Smooth muscle cell (in vitro differentiated cells): ENCODE measurements around the gene INPP5E. TPM values are rescaled to one million over a fixed set of nuclear protein-coding genes. Genes with fewer than 3 reads are reported as not detected.

Experiments used
- DNase-seq: peaks from one replicate; lab custom pipeline; 2025; ENCODE audit not compliant: unreplicated experiment; lab: John Stamatoyannopoulos, UW
- H2AFZ ChIP-seq: fragments of 200-600 bp; sonication (generic); 2 replicates; pipeline ENCODE4 v1.6.0; 2016; ENCODE audit warnings: antibody characterized with exemption, low read depth, mild to moderate bottlenecking
- H3F3A ChIP-seq: fragments of 200-600 bp; sonication (generic); 2 replicates; pipeline ENCODE4 v1.6.0; 2017; ENCODE audit warnings: antibody characterized with exemption, low read depth
- H3K27ac ChIP-seq: fragments of 200-600 bp; sonication (generic); 2 replicates; pipeline ENCODE4 v1.5.1; 2016; ENCODE audit warnings: low read depth, mild to moderate bottlenecking
- H3K27me3 ChIP-seq: fragments of 200-600 bp; sonication (generic); 2 replicates; pipeline ENCODE4 v1.6.1; 2016; ENCODE audit warnings: low read depth, mild to moderate bottlenecking
- H3K36me3 ChIP-seq: fragments of 200-600 bp; sonication (generic); 2 replicates; pipeline ENCODE4 v1.5.1; 2016; ENCODE audit warnings: low read depth
- H3K4me1 ChIP-seq: fragments of 200-600 bp; sonication (generic); 2 replicates; pipeline ENCODE4 v1.5.1; 2016; ENCODE audit warnings: low read depth
- H3K4me2 ChIP-seq: fragments of 200-600 bp; sonication (generic); 2 replicates; pipeline ENCODE4 v1.6.0; 2016; ENCODE audit warnings: mild to moderate bottlenecking
- H3K4me3 ChIP-seq: fragments of 200-600 bp; sonication (generic); 2 replicates; pipeline ENCODE4 v1.5.1; 2016; ENCODE audit warnings: mild to moderate bottlenecking
- H3K79me2 ChIP-seq: fragments of 200-600 bp; sonication (generic); 2 replicates; pipeline ENCODE4 v1.6.0; 2016; ENCODE audit warnings: low read depth, mild to moderate bottlenecking
- H3K9ac ChIP-seq: fragments of 200-600 bp; sonication (generic); 2 replicates; pipeline ENCODE4 v1.6.0; 2016; ENCODE audit warnings: low read depth
- H3K9me3 ChIP-seq: fragments of 200-600 bp; sonication (generic); replicated peaks from 2 replicates; pipeline ENCODE4 v1.5.1; 2016; ENCODE audit warnings: low read depth
- H4K20me1 ChIP-seq: fragments of 200-600 bp; sonication (generic); 2 replicates; pipeline ENCODE4 v1.6.0; 2016; ENCODE audit warnings: low read depth
- WGBS: methylation state at CpG from one replicate; pipeline ENCODE4 v1.1.7; 2016; ENCODE audit warnings: low lambda C conversion rate; 5-methylcytosine and 5-hydroxymethylcytosine counted together
- polyA plus RNA-seq: library from polyadenylated mRNA; unstranded; fragments of >200 nt; fragmentation: Nextera tagmentation; extraction: Ambion mirVana; gene quantifications from 2 replicates; pipeline ENCODE4 v1.2.1, GENCODE V29; 2016
- total RNA-seq: library from RNA; depleted of rRNA; stranded (reverse); fragments of >200 nt; gene quantifications from 2 replicates; pipeline ENCODE4 v1.2.3, GENCODE V29; 2014
- TF ChIP-seq, protein P1 (sequence below): fragments of 200-600 bp; sonication (generic); IDR thresholded peaks from 2 replicates; pipeline ENCODE4 v1.5.1; 2017; ENCODE audit warnings: borderline replicate concordance, mild to moderate bottlenecking, antibody characterized with exemption; ENCODE audit not compliant: insufficient read depth, poor library complexity, severe bottlenecking

Gene INPP5E
- total and polyA plus RNA-seq, 2 experiments from 2014 or later = 2.8 to 7.7 TPM

DNA sequence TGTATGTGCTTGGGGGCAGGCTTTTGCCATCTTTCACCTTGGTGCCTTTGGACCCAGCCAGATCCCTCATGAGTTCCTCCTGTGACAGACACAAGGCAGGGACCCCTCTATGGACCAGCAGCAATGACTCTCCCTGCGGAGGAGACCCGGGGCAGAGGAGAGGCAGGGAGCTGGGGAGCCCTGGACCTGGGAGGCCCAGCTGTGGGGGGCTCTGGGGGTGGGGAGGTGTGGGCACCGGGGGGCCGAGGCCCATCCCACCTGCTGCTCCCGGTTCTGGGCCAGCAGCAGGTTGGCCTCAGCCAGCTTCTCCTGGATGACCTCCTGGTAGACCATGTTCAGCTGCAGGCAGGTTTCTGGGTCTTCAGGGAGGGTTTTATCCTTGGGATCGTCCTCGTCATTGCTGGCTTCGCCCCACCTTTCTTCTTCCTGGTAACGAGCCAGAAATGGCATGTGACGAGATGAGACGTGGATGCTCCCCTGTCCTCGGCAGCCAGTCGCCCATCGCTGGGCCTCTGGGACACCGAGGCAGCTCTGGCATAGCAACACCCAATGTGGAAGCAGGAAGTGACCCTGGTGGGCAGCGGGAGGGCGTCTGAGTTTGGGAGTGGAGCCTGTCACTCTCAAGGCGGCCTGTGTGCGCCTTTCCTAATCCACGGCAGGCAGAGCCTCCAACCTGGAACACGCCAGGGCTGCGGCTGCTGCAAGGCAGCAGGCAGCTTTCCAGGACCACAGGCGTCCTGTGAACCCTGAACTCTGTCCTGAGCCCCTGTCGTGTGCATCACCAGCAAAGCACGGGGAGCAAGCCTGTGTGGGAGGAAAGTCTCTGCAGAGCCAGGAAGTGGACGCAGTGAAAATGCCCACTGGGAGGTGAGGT, 44.1 kb downstream of the INPP5E start:
- Histone ChIP-seq H3K36me3 (peaks cover 3% of the 10 kb centered on the region), H3K4me3 (no peak overlapping the region), H3K79me2 (peaks cover 21% of the 10 kb centered on the region), H4K20me1 (peaks cover 15% of the 10 kb centered on the region), H3K27me3 (no peaks in the 10 kb centered on the region), H2AFZ (no peak overlapping the region), H3K4me1 (peaks cover 7% of the 10 kb centered on the region), H3K27ac (no peak overlapping the region), H3K9ac (no peak overlapping the region), H3K4me2 (no peak overlapping the region), H3F3A (no peaks in the 10 kb centered on the region), H3K9me3 (no peaks in the 10 kb centered on the region)
- TF ChIP-seq, protein P1, sequence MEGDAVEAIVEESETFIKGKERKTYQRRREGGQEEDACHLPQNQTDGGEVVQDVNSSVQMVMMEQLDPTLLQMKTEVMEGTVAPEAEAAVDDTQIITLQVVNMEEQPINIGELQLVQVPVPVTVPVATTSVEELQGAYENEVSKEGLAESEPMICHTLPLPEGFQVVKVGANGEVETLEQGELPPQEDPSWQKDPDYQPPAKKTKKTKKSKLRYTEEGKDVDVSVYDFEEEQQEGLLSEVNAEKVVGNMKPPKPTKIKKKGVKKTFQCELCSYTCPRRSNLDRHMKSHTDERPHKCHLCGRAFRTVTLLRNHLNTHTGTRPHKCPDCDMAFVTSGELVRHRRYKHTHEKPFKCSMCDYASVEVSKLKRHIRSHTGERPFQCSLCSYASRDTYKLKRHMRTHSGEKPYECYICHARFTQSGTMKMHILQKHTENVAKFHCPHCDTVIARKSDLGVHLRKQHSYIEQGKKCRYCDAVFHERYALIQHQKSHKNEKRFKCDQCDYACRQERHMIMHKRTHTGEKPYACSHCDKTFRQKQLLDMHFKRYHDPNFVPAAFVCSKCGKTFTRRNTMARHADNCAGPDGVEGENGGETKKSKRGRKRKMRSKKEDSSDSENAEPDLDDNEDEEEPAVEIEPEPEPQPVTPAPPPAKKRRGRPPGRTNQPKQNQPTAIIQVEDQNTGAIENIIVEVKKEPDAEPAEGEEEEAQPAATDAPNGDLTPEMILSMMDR = no peak
- WGBS = 96% methylated on average over 26 of the region's 26 CpGs
- DNase-seq = no peak

DNA sequence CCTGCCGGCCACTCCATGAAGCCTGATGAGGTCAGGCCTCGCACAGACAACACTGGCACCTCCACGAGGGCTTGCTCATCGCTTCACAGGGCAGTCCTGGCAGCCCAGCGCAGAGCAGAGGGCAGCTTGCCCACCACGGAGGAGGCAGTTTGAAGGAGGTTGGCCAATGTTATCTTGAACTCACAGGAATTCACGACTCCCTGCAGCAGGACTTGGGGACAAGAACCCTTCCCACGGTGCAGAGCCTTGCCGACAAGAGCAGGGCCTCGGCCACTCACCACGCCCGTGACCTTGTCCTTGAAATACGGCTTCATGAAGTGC, 44.7 kb downstream of the INPP5E start:
- Histone ChIP-seq H3K4me2 (no peak overlapping the region), H3K9ac (no peak overlapping the region), H3K36me3 (peaks cover 3% of the 10 kb centered on the region), H2AFZ (no peak overlapping the region), H3K27me3 (no peaks in the 10 kb centered on the region), H3K9me3 (no peaks in the 10 kb centered on the region), H3K4me3 (no peak overlapping the region), H4K20me1 (peaks cover 17% of the 10 kb centered on the region), H3K27ac (no peak overlapping the region), H3K79me2 (peaks cover 20% of the 10 kb centered on the region), H3F3A (no peaks in the 10 kb centered on the region), H3K4me1 (peaks cover 7% of the 10 kb centered on the region)
- TF ChIP-seq, protein P1 = no peak
- DNase-seq = no peak
- WGBS = over 99% methylated on average over 13 of the region's 13 CpGs

DNA sequence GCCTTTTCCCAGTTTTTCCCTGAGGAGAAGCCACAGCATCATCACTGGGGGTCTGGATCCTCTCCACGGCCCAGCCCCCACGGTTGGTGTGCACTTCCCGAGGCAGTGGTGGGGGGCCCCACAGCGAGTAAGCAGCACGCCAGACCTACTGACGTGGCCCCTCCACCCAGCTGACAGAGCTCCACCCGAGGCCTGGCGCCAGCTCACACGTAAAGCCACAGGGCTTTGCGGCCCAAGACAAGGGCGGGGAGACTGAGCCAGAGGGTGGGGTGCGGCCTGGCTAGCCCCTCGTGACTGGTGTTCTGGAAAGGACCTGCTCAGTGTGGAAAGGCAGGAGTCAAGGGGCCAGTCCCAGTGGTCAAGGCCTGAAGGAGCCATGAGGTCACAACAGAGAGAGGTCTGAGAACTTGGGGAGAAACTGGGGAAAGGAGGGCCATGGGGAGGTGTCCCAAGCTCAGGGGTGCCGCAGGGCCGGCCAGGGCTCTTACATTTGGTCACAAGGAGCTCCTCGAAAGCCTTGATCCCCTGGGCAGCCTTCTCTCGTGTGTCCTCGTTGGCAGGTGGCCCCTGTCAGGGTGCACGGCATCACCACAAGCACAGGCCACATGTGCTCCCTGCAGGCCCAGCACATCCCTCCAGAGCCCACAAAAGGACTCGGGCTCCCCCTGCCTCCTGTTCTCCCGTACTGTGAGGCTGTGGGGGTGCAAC, 45.2 kb downstream of the INPP5E start:
- H4K20me1 ChIP-seq = peaks cover 20% of the 10 kb centered on the region
- H3K9ac ChIP-seq = no peak overlapping the region
- no peaks in the 10 kb centered on the region for H3K27me3 ChIP-seq
- no peak for DNase-seq
- H3F3A ChIP-seq = no peaks in the 10 kb centered on the region
- H3K36me3 ChIP-seq = peaks cover 3% of the 10 kb centered on the region
- H3K9me3 ChIP-seq = no peaks in the 10 kb centered on the region
- H3K79me2 ChIP-seq = peaks cover 15% of the 10 kb centered on the region
- TF ChIP-seq, protein P1 = no peak
- peaks cover 7% of the 10 kb centered on the region for H3K4me1 ChIP-seq
- 94% methylated on average over 20 of the region's 21 CpGs for WGBS
- no peak overlapping the region for H2AFZ ChIP-seq
- H3K27ac ChIP-seq = no peak overlapping the region
- no peak overlapping the region for H3K4me3 ChIP-seq
- no peak overlapping the region for H3K4me2 ChIP-seq
